Ramos (cell line): ENCODE results near the gene PPFIBP1.

Experiments used
- in situ Hi-C: fragments of 300-500 bp; cut with MboI; formaldehyde crosslinking; loops from one replicate; pipeline ENCODE4 v1.14.3; 2022; ENCODE audit warnings: low sequenced_read_pairs; ENCODE audit not compliant: unreplicated experiment

PPFIBP1 gene

GRCh38 chr12:27511031-27511722, 12.8 kb upstream of the PPFIBP1 start:
- in situ Hi-C loops, result no loop called here

GRCh38 chr12:27511723-27512045, 12.3 kb upstream of the PPFIBP1 start:
- in situ Hi-C loops, result no loop called here

DNA sequence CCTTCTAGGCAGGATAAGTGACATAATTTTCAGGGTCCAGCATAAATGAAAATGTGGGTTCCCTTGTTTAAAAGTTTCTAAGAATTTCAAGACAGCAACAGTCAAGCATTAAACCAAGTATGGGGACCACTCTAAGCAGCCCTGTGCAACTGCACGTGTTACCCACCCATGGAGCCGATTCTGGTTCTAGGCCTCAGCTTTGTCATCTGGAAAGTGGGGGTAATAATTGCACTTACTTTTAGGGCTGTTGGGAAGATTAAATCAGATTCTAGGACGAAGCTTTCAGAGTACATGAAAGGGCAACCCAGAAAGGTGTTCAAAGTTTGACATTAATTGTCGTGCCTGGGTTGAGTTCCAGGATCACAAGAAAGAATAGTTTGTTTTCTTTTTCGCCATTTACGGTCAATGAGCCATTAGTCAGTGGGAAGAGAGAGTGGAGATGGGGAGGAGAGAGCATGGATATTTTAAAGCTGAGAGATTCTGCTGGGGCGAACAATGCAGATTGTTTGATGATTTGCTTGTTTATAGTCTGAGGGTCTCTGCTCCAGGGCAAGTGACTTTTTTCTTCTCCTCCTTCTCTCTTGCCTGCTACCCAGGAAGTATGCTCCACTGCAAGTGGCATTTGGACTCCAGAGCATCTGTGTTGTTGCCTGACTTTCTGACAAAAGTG, 10.7 kb upstream of the PPFIBP1 start:
- in situ Hi-C loops, result no loop called here

- in situ Hi-C loops, result no loop called here
These were observed 8.3 kb upstream of the PPFIBP1 start for GRCh38 chr12:27515671-27516070.

DNA sequence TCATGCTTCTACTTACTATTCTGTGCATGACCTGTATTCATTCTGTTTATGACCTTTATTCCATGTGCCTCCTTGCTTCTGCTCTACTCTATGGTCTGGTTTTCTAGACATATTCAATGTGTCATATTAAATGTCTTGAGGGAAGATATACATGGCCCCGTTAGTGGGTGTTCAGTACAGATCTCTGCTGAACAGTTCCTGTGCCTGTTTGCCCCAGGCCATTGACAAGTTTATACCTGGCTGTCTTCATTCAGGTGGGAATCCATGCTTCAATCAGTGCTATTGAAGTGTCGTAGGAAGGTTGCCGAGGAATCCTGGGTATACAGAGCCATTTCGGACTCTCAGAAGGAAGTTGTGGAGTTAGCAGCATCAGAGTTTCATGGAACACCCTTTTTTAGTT, 7.4 kb upstream of the PPFIBP1 start:
- in situ Hi-C loops, result no loop called here

- in situ Hi-C loops, result no loop called here
These were observed 6.5 kb upstream of the PPFIBP1 start for GRCh38 chr12:27517546-27517945.

GRCh38 chr12:27517961-27518665, 5.9 kb upstream of the PPFIBP1 start:
- in situ Hi-C loops, result no loop called here

DNA sequence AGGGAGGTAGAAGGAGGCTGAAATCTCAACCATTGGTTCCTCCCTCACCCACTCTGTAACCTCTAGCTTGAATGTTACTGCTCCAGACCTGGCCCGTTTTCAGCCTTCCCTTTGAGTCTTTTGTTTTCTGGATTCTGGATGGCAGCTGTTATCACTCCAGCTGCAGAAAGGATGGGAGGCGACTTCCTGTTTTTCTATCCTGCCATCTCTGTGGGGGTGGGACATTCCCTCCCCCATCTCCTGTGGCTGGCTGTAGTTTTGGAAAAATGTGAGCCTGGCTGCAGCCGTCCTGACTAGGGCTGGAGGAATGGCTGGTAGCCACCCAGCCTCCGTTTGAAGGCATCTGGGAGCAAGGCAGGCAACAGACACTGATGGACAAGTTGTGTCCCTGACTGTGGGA, 2.9 kb upstream of the PPFIBP1 start:
- in situ Hi-C loops, result no loop called here

DNA sequence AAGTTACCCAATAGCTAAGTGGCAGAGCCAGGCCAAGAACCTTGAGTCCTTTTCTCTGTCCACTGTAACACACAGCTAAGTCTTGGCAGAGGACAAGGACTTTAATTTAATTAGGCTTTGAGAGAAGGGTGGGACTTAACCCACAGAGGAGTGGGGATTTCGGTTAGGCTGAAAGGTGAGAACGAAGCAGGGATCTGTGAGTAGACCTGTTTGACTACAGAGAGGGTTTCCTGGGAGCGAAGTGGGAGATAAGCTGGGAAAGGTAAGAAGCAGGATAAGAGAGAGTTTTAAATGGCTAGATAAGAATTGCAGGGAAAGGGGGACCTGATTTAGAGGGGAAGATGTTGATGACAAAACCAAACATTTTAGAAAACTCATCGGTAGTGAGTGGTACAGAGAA, 2.0 kb upstream of the PPFIBP1 start:
- in situ Hi-C loops, result no loop called here

GRCh38 chr12:27523305-27523641, 733 bp upstream of the PPFIBP1 start:
- in situ Hi-C loops, result no loop called here

GRCh38 chr12:27524494-27524835, 459 bp downstream of the PPFIBP1 start:
- in situ Hi-C loops, result no loop called here

DNA sequence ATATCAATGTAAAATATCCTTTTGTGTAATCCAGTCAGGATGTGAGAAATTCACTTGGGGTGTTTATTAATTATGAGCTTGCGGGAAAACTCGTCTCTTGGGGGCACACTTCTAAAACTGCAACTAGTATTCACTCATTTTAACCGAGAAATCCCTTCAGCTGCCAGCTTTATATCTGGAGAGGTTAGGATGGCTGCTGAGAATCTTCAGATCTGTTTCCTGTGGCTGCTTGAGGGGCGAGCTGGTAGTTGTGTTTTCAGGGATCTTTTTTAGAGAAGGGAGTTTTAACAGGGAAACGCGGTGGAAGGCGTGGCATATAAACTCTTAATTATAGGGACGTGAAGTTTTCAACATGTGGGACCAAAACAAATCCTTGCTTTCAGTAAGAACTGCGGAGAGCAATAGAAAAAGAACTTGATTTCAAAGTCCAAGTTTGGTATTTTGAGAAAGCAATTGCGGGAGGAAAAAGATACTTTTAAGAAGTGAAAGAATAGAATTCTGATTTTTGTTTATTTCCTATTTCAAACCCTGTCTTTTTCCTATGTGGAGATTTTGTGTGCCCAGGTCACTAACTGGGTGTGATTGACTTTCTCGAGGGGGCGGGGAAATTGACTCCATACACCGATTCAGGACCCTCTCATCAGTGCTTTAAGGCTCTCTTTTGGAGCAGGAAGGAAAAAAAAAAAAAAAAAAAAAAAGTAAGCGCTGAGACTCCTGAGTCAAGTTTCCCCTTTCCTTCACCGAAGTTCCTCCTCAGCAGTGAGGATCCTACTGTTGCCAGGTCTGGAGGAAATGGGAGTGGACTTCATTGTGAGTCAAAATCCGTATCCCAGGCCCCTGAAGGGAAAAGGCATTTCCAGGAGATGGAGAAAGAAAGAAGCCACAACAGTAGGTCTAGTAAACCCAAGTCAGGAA, 1.1 kb downstream of the PPFIBP1 start:
- in situ Hi-C loops, result no loop called here

GRCh38 chr12:27527512-27527911, 3.5 kb downstream of the PPFIBP1 start:
- in situ Hi-C loops, result no loop called here

- in situ Hi-C loops, result no loop called here
These were observed 4.8 kb downstream of the PPFIBP1 start for GRCh38 chr12:27528788-27529187.

DNA sequence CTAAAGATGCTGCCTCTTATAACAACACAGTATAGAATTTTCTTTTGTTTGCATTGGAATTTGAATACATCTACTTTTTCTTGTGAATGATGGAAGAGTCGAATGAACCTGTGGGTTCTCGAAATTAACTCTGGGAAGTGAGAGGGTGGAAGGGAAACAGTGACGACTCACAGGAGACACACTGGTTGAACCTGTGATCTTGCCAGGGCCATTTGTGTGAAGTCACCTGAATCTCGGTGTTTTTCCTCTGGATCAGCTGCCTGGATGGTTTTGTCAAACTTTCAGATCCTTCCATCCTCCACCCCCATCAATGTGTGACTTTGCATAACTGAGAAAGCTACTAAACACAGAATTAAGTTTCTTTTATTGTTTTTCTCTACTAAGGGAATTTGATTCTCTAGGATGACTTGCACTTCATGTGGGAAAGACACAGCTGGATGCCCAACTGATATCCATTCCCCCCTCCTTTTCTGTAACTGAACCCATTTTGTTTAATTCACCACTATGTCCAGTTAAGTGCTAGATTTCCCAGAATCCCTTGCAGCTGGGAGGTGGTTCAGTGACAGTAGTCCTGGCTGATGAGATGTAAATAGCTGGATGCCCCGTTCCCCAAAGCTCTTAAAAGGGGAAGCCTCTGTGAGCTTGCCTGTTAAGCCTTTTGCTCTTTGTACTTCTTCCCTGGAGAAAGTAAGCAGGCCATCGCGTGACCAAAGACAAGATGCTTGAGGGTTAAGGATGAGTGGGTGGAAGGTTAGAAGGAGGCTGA, 6.3 kb downstream of the PPFIBP1 start:
- in situ Hi-C loops, result no loop called here

- in situ Hi-C loops, result no loop called here
These were observed 7.9 kb downstream of the PPFIBP1 start for GRCh38 chr12:27531896-27532295.

- in situ Hi-C loops, result no loop called here
These were observed 10.2 kb downstream of the PPFIBP1 start for GRCh38 chr12:27534060-27534764.

DNA sequence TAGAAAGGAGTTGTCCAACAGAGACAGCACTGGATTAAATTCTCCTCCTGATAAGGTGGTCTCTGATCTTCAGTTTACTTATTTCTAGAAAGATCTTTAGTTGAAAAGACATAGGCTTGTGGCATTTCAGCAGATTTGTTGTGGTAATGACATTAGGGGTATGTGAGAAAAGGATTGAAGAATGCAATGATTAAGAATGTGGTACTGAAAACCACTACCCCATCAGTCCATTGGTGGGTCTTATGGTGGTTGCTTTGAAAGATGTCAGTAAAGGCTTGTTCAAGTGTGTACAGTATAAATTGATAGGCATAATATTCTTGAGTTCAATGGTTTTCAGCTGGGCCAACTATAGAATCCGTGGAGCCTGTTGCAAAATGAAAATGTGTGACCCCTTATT, 10.8 kb downstream of the PPFIBP1 start:
- in situ Hi-C loops, result no loop called here

DNA sequence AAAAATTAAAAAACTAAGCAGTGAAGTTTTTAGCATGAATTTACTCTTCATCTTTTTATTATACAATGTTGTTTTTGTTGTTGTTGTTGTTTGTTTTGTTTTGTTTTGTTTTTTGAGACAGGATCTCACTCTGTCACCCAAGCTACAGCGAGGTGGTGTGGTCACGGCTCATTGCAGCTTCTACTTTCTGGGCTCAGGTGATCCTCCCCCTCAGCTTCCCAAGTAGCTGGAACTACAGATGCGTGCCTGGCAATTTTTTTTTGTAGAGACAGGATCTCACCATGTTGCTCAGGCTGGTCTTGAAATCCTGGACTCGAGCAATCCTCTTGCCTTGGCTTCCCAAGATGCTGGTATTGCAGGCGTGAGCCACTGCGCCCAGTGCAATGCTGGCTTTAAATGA, 11.3 kb downstream of the PPFIBP1 start:
- in situ Hi-C loops, result no loop called here
